GM12864 (cell line): ENCODE data around the gene DGKH.

Experiments used
- DNase-seq: peaks from one replicate; pipeline ENCODE4 v3.0.0-alpha.2; 2011; ENCODE audit warnings: low read depth
- H3K4me3 ChIP-seq: 2 replicates; pipeline ENCODE4 v1.5.1; 2011; ENCODE audit warnings: mild to moderate bottlenecking, low read depth, low read length, control low read depth
- TF ChIP-seq, protein P1 (sequence below): IDR thresholded peaks from 2 replicates; pipeline ENCODE4 v1.5.1; 2011; ENCODE audit warnings: low read depth, mild to moderate bottlenecking, moderate library complexity, low read length, control low read depth, inconsistent platforms; ENCODE audit errors: missing control alignments

The DGKH gene

DNA sequence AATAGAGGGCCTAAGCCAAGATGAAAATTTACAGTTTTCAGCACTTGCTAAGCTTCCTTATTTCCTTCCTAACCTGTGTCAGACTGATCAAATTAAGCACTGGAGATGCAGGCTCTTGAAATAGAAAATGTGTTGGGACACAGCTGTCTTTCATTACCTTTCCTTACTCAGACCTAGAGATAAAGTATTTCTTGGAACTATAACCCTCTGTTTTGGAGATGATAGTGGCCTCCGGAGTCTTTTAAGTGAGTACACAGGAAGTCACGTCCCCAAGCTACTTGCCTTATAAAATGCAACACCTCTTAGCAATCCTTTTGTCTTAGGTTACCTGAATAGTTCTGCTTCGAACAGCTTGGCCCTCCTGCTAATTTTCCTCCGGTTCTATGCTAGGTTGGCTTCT is 211.1 kb downstream of the DGKH start:
- TF ChIP-seq, protein P1, sequence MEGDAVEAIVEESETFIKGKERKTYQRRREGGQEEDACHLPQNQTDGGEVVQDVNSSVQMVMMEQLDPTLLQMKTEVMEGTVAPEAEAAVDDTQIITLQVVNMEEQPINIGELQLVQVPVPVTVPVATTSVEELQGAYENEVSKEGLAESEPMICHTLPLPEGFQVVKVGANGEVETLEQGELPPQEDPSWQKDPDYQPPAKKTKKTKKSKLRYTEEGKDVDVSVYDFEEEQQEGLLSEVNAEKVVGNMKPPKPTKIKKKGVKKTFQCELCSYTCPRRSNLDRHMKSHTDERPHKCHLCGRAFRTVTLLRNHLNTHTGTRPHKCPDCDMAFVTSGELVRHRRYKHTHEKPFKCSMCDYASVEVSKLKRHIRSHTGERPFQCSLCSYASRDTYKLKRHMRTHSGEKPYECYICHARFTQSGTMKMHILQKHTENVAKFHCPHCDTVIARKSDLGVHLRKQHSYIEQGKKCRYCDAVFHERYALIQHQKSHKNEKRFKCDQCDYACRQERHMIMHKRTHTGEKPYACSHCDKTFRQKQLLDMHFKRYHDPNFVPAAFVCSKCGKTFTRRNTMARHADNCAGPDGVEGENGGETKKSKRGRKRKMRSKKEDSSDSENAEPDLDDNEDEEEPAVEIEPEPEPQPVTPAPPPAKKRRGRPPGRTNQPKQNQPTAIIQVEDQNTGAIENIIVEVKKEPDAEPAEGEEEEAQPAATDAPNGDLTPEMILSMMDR: no peak
- DNase-seq: no peak
- no peak overlapping the region for H3K4me3 ChIP-seq

DNA sequence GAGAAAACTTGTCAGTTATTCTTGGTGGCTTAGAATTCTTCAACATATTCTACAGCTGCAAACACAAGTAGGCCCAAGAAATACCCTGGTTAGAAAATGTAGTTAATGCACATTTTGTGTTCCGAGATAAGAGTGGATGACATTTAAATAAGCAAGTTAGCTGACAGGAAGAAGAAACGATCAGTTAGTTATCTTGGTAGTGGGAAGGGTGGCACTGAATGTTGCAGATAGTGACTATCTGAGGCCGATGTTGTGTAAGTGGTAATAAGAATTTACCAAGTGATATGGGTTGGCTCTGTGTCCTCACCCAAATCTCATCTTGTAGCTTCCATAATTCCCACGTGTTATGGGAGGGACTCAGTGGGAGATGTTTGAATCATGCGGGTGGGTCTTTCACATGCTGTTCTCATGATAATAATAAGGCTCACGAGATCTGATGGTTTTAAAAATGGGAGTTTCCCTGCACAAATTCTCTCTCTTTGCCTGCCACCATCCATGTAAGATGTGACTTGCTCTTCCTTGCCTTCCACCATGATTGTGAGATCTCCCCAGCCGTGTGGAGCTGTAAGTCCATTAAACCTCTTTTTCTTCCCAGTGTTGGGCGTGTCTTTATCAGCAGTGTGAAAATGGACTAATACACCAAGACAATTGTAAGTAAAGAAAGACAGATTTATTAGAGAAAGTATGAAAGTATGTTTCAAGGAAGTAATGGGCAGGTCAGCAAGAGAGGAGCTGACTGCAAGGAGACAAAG is 212.6 kb downstream of the DGKH start:
- H3K4me3 ChIP-seq: no peak overlapping the region
- DNase-seq: no peak
- TF ChIP-seq, protein P1: no peak

DNA sequence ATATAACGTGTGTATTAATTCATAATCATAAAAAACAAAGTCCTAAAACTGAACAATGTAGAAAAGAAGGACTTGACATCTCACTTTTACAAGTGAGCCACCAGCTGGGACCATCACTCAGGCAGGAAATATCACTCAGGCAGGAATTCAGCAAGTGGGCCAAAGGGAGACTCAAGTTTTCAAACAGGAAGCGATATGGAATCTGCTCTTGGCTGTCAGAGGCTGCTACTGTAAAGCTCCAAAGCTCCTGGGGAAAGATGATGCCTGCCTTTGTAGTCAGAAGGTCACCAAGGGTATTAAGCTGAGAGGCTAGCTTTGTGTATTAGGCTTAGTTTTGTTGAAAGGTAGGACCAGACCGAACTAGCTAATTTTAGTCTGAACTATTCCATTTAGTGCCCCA is 218.0 kb downstream of the DGKH start:
- DNase-seq: no peak
- no peak overlapping the region for H3K4me3 ChIP-seq
- TF ChIP-seq, protein P1: no peak

DNA sequence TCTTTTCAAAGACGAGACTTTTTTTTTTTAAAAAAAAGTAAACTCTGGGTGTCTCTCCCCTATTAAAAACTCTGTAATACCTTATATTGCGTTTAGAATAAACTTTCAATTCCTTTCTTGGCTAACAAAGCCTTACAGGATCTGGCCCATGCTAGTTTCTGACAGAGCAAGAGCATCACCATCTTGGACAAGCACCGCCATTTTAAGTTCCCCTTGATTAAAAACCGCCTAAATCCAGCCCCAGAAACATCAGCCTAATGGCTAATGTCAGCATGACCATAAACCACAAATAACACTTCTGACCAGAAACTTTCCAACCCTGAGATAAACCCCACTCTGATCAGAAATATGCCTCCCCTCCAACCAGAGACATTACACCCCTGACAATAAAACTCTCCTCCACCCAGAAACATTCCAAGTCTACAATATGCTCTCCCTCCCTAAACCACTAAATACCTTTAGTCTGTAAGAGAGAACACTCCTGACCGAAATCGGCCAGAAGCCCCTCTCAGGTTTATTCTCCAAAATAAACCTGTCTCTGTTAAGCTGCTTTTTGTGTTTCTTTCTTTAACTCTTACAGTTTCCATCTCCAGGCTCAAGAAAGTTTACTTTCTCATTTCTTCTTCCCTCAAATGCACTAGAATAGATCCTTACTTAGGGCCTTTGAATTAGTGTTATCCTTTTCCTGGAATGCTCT is 221.9 kb downstream of the DGKH start:
- TF ChIP-seq, protein P1: no peak
- peak overlapping the region; percentile 79 for H3K4me3 ChIP-seq
- DNase-seq: no peak

DNA sequence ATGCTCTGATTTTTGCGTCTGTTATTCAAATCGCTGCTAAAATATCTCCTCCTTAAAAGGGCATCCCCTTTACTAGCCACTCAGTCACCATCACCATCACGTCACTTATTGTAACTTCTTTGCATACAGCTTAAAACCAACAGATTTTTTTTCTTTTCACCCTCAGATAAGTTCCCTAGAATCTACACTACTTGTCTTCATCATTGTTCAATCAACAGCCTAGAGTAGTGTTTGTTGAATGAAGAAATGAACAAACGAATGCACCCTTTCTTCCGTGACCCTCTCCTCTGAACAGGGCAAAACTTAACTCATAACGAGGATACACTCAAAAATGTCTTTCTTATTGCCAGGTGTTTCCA is 222.4 kb downstream of the DGKH start:
- TF ChIP-seq, protein P1: no peak
- H3K4me3 ChIP-seq: peak overlapping the region; percentile 79
- no peak for DNase-seq

DNA sequence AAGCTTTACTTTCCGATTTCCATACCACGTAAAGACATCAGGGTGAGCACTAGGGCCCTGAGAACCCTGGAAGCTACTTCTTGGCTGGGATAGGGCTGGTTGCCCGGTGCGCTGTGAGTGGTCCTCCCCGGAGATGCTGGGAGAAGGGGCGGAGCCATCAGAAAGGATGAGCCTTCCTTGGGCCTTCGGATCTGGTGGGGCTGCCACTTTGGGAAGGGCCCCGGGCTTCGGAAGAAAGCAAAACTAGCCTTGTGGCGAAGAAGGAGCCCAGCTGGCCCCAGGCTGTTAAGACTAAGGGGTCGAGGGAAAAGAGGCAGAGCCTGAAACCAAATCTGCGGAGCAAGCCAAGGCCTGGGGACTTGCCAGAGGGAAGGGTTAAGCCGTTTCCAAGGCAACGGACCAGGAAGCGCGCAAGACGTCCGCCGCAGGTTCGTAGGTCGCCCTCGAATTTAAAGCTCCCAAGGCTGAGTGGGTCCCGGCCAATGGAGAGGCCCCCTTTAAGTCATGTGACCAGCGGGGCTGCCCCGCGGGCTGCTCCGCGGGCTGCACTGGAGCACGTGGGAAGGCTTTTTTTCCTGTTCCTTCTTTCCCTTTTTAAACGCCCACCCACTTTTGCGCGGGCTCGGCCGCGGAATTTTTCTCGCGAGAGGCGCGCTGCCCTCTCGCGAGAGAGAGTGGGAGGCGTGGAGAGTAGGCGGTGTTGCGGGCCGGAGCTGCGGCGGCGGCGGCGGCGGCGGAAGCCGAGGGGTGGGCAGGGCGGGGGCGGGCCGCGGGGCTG is 223.1 kb downstream of the DGKH start:
- TF ChIP-seq, protein P1: no peak
- DNase-seq: peak; percentile 99
- H3K4me3 ChIP-seq: peak overlapping the region; percentile 85
